Inferior parietal cortex (tissue), 1 donor: ENCODE measurements around the gene SLC35F3.
"Not testable (repeated sequence)": the region's sequence is repeated elsewhere in the genome, so short reads cannot be mapped to it uniquely, and the experiment has no call there.

Source experiments
- DNase-seq: peaks from one replicate; pipeline ENCODE4 v3.0.0-alpha.2; 2016; ENCODE audit errors: extremely low spot score

The SLC35F3 gene

GRCh38 chr1:234221601-234222000 lies 317.1 kb downstream of the SLC35F3 start:
- no peak for DNase-seq

- no peak for DNase-seq
Measured at GRCh38 chr1:234222561-234223280, 318.2 kb downstream of the SLC35F3 start.

DNA sequence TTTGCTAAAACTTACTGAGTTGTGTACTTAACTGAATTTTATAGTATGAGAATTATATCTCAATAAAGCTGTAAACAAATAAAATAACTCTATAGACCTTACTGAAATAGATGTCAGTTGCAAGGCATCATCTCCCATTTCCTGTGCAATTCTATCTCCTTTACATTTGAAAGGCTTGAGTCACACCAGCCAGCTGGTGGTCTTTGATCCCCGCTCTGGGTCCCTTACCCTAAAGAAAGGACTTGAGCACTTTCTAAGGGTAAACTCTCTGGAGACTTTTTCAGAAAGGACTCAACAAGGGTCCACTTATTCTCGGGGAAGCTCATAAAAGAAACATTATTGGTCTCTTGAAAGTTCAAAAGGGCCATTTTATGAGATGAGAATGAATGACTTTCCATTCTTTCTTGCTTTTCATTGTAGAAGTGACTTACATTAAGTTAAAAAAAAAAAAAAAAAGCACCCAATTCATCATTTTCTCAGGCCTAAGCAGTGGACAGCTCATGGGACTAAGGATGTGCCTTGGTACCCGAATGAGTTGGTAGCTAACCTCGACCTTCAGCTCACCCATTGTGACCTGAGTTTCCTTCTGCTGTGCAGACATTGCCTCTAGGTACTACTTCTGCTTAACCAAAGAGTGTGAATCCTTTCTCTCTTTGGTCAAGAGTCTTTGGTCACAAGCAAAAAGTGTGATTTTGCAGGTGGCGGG lies 321.8 kb downstream of the SLC35F3 start:
- DNase-seq = no peak

- DNase-seq = no peak
Measured at GRCh38 chr1:234226819-234227165, 322.3 kb downstream of the SLC35F3 start.

GRCh38 chr1:234229581-234230387 lies 325.3 kb downstream of the SLC35F3 start:
- DNase-seq = no peak

GRCh38 chr1:234230414-234230862 lies 326.0 kb downstream of the SLC35F3 start:
- no peak for DNase-seq

DNA sequence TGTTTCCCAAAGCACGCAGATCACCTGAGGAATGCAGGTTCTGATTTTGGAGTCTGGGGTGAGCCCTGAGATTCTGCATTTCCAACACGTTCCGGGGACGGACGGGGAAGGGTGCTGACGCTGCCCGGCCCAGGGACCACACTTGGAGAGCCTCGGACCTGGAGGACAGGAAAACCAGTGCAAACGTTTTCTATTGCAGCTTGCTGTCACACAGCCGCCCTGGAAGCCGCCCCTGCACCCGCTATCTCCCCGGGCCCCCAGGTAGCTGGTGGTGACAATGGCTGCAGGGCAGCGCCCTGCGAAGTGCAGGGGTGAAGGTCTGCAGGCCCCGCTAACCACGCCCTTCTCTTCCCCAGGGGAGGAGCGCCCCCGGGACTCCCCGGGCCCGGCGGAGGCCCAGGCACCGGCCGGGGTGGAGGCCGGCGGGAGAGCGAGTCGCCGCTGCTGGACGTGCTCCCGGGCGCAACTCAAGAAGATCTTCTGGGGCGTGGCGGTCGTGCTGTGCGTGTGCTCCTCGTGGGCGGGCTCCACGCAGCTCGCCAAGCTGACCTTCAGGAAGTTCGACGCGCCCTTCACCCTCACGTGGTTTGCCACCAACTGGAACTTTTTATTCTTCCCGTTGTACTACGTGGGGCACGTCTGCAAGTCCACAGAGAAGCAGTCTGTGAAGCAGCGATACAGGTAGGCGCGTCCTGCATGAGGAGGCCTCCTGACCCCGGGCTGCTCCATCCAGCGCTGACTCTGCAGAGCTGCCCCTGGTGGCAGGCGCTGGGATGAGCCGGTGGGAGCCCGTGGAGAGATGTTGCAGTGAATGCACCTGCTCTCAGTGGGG lies 326.8 kb downstream of the SLC35F3 start:
- DNase-seq = no peak

- no peak for DNase-seq
Measured at GRCh38 chr1:234231893-234232276, 327.4 kb downstream of the SLC35F3 start.

DNA sequence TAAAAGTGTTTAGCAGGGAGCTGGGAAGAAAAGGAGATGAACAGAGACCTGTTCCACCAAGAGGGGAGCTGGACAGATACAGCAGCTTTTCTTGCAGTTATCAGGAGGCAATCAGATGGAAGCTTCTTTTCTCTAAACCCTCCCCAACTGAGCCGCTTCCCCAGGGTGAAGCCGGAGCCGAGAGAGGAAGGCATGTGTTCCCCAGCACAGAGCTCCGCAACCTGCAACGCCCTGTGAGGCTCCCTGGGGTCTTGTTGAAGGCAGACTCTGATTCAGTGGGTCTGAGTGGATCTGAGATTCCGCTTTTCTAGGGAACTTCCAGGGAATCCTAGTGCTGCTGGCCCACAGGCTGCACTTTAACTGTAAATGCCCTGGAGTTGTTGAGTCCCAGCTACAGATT lies 329.7 kb downstream of the SLC35F3 start:
- no peak for DNase-seq

GRCh38 chr1:234235434-234235881 lies 331.0 kb downstream of the SLC35F3 start:
- DNase-seq = no peak

DNA sequence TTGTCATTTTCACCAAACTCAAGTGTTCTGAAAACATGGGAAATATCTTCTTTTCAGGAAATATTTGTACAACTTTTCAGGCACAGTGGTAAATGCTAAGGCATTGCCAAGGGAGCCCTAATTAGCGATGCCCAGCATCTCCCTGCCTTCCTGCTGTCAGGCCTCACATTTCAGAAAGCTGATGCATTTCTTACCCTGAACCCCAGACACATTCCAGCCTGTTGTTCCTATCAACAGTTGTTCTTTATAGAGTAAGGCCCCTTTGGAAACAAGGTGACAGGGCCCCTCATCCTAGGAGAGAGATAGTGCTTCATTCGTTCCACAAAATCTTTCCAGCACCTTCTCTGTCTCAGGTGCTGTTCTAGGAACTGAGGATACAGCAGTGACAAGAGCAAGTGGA lies 332.9 kb downstream of the SLC35F3 start:
- no peak for DNase-seq

DNA sequence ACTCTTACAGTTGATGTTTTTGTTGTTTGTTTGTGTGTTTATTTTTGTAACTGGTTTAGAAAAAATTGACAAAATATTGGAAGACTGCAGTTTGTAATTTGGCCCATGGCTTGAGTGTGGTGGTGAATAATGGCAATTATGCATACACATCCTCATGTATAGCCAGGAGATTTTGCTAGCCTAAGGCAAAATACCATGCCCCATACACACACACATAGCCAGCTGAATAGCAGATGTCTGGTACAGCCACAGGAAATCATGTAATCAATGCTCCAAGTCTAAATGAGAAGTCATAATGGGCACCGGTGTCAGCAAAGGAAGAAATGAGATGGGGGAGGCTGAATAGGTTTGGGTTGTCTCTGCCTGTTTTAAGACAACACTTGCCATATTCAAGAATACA lies 333.6 kb downstream of the SLC35F3 start:
- no peak for DNase-seq

- DNase-seq = no peak
Measured at GRCh38 chr1:234239515-234239914, 335.0 kb downstream of the SLC35F3 start.

DNA sequence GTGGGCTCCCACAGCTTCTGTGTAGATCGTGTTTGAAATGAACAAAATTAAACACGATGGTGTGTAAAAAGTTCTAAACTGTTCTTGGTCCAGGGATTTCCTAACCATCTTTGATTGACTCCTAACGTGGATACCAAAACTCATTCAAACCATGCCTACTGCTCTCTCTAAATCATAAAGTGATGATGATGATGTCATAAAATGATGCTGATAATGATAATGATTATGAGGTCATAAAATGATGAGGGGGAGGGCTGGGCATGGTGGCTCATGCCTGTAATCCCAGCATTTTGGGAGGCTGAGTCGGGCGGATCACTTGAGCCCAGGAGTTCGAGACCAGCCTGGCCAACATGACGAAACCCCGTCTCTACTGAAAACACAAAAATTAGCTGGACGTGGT lies 335.5 kb downstream of the SLC35F3 start:
- DNase-seq = no peak

DNA sequence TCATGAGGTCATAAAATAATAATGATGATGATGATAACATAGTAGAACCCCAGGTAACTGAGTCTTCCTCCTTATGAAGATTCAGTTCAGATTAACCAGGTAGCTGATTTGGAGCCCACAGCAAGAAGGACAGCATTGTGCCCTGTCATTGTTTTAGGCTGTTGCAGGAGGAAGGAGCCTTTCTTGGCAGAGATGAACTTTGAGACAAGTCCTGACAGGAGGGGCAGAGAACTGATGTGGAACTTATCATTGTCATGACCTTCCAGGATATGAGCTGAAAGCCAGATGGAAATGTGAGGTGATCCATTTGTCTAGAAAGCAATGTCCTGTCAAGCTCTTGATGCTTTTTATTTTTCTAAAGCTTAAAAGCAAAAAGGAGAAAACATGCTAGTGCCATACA lies 336.2 kb downstream of the SLC35F3 start:
- DNase-seq = no peak

DNA sequence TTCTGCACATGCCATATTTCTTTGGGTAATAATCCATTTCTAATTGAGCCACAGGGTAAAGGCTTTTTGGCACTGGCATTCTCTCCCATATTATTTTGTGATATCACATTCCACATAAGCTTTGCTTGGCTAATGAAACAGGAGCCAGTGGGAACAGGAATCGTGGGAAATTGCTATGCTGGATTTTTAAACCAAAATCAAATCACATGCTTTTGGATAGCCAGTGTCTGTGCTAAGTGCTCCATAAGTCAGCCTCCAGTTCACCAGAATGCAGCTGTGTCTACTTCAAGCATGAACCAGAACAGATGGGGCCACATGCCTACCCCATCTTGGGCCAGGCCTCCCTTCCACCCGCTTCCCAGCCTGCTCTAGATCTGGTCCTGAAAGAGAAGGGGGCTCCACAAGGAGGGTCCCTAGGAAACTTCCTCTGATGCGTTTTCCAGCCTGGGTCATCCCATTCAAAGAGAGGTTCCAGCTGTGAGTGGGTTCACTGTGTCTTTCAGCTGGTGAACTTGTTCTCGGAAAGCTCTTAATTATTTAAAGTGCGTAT lies 337.5 kb downstream of the SLC35F3 start:
- no peak for DNase-seq

DNA sequence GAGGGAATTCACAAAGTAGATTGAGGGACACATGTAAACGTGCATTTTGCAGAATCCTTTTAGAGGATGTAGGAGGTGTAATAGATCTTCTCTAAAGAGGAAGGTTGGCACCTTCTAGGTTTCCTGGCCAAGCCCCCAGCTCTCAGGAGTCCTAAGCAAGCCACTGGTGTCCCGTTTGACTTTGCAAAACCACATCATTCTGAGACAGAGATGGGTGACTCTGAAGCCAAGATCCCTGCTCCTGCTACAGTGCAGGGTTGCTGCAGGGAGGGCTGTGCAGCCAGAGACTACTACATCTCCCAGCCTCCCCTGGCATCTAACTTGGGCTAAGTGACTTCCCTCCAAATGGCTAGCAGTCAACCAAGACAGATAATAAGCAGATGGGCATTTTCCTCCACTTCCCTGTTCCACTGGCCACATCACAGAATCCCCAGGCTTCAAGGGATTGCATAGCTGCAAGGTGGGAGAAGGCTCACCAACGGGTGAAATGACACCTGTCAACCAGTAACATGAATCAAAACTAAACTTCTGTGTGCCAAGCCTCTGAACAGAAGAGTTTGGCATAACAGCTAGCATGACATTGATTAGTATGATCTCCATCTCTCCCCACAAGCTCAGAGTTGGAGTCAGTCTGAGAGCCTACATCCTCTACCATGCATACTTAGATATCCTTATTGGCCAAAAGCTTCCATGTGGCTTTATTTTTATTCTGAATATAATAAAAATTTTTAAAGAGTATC lies 339.2 kb downstream of the SLC35F3 start:
- DNase-seq = no peak

DNA sequence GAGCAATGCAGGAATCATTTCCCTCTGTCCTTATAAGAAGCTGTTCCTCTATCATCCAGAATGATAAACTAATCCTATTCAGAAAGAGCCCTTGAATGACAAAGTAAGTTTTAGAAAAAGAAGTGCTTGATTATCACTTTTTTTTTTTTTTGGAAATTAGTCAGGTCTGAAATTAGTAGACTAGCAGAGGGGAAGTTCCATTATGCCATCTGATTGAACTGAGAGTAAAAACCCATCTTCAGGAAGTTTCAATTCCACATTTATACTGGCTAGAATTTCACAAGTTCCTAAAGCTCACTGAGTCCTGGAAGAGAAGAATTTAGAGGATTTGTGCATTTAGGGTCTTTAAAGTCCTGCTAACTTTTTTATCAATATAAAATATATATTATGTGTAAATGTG lies 340.0 kb downstream of the SLC35F3 start:
- no peak for DNase-seq

- DNase-seq = no peak
Measured at GRCh38 chr1:234246638-234247116, 342.2 kb downstream of the SLC35F3 start.

DNA sequence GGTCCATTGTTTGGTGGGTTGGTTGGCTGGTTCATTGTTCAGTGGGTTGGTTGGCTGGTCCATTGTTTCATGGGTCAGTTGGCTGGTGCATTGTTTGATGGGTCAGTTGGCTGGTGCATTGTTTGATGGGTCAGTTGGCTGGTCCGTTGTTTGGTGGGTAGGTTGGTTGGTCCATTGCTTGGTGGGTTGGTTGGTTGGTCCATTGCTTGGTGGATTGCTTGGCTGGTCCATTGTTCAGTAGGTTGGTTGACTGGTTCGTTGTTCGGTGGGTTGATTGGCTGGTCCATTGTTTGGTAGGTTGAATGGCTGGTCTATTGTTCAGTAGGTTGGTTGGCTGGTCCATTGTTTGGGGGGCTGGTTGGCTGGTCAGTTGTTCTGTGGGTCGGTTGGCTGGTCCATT lies 343.3 kb downstream of the SLC35F3 start:
- not testable (repeated sequence) for DNase-seq

DNA sequence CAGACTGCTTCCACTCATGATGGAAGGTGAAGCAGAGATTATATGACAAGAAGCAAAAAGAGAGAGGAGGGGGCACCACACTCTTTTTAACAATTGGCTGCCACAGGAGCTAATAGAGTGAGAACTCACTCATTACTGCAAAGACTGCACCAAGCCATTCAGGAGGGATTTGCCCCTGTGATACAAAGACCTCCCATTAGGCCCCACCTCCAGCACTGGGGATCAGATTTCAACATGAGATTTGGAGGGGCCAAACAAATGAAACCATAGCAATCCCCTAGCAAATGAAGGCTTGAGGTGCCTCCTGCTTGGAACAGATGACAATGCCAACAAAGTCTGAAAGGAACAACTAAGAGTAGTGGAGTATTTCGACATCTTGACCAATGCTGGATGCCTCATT lies 346.3 kb downstream of the SLC35F3 start:
- DNase-seq = no peak
